HG03571 (cell line): ENCODE measurements around the gene F3.
A peak's percentile ranks its signal among the peaks of the same experiment; 100 is the strongest.

Experiments used
- ATAC-seq: cut with Tn5 transposase; IDR thresholded peaks from one replicate; pipeline ENCODE4 v1.9.1; 2021; ENCODE audit not compliant: unreplicated experiment

F3 gene

GRCh38 chr1:94528826-94529225 lies 12.7 kb downstream of the F3 start:
- ATAC-seq = no peak

GRCh38 chr1:94528299-94528698 lies 13.3 kb downstream of the F3 start:
- ATAC-seq = no peak

- ATAC-seq = no peak
Observed at GRCh38 chr1:94527447-94528031, 14.0 kb downstream of the F3 start.

- ATAC-seq = no peak
Observed at GRCh38 chr1:94526152-94526980, 15.2 kb downstream of the F3 start.

- ATAC-seq = no peak
Observed at GRCh38 chr1:94524531-94524930, 17.0 kb downstream of the F3 start.

GRCh38 chr1:94522304-94522703 lies 19.3 kb downstream of the F3 start:
- no peak for ATAC-seq

GRCh38 chr1:94519351-94519750 lies 22.2 kb downstream of the F3 start:
- no peak for ATAC-seq

- no peak for ATAC-seq
Observed at GRCh38 chr1:94515296-94515947, 26.1 kb downstream of the F3 start.

GRCh38 chr1:94514095-94514727 lies 27.3 kb downstream of the F3 start:
- ATAC-seq = no peak

GRCh38 chr1:94512816-94513215 lies 28.7 kb downstream of the F3 start:
- ATAC-seq = no peak

GRCh38 chr1:94504601-94505000 lies 37.0 kb downstream of the F3 start:
- no peak for ATAC-seq

GRCh38 chr1:94503153-94503552 lies 38.4 kb downstream of the F3 start:
- ATAC-seq = no peak

GRCh38 chr1:94501935-94502334 lies 39.6 kb downstream of the F3 start:
- no peak for ATAC-seq

GRCh38 chr1:94501426-94501825 lies 40.1 kb downstream of the F3 start:
- ATAC-seq = no peak

- ATAC-seq = no peak
Observed at GRCh38 chr1:94496076-94496755, 45.3 kb downstream of the F3 start.

- no peak for ATAC-seq
Observed at GRCh38 chr1:94490556-94490955, 51.0 kb downstream of the F3 start.

GRCh38 chr1:94486990-94487389 lies 54.6 kb downstream of the F3 start:
- ATAC-seq = no peak

GRCh38 chr1:94481473-94481933 lies 60.1 kb downstream of the F3 start:
- ATAC-seq = peak; percentile 86

- no peak for ATAC-seq
Observed at GRCh38 chr1:94479682-94480081, 61.9 kb downstream of the F3 start.
